Adrenal gland (tissue), 12 donors: ENCODE results near the gene ARHGAP8. TPM values are rescaled to one million over a fixed set of nuclear protein-coding genes. Genes with fewer than 3 reads are reported as not detected.

Source experiments
- DNase-seq, 7 donors: peaks; one replicate each; pipeline ENCODE4 v3.0.0-alpha.2; 2019 to 2020
- H3K27ac ChIP-seq, 5 donors: fragments of 200-600 bp; sonication (generic) in 4 of 5; 1 replicate in 3 of 5; 2 replicates in 2 of 5; pipeline versions ENCODE4 v1.5.1 to v1.8.0; 2016 to 2020; ENCODE audit warnings: mild to moderate bottlenecking in 1 of 5
- H3K27me3 ChIP-seq: fragments of 200-600 bp; 2 replicates; pipeline ENCODE4 v1.8.0; 2021
- H3K36me3 ChIP-seq, 2 donors: fragments of 200-600 bp; replicated peaks in 1 of 2; 1 replicate in 1 of 2; 2 replicates in 1 of 2; pipeline versions ENCODE4 v1.5.1 to v1.8.0; 2018 to 2022
- H3K4me1 ChIP-seq, 2 donors: fragments of 200-600 bp; replicated peaks in 1 of 2; 1 replicate in 1 of 2; 2 replicates in 1 of 2; pipeline versions ENCODE4 v1.5.1 to v1.8.0; 2018 to 2021
- H3K4me3 ChIP-seq, 4 donors: fragments of 200-600 bp; sonication (generic) in 3 of 4; one replicate each; pipeline ENCODE4 v1.5.1; 2016 to 2018
- H3K9me3 ChIP-seq, 3 donors: fragments of 200-600 bp; sonication (generic) in 1 of 3; replicated peaks in 1 of 3; 1 replicate in 2 of 3; 2 replicates in 1 of 3; pipeline versions ENCODE4 v1.5.1 to v1.8.0; 2016 to 2021
- POLR2A ChIP-seq, 2 donors: fragments of 450-650 bp; IDR thresholded peaks; one replicate each; pipeline ENCODE4 v1.6.1; 2017; ENCODE audit warnings: antibody characterized with exemption in 2 of 2, mild to moderate bottlenecking in 2 of 2, moderate library complexity in 1 of 2
- WGBS, 4 donors: extraction: QIAGEN DNeasy Blood & Tissue Kit in 2 of 4; methylation state at CpG; one replicate each; pipeline versions ENCODE4 v1.1.5 to v1.1.7; 2013 to 2017; 5-methylcytosine and 5-hydroxymethylcytosine counted together
- intact Hi-C, 2 donors: fragments of 100-400 bp; cut with DNase I; formaldehyde crosslinking; loops; one replicate each; pipeline versions ENCODE4 v1.14.1 to v1.15.0; 2022 to 2023
- polyA plus RNA-seq, 3 donors: library from polyadenylated mRNA; stranded (reverse); fragments of 200-250 nt in 2 of 3; fragments of 350-450 nt in 1 of 3; fragmentation: Illumina TruSeq in 1 of 3; extraction: RNeasy Lipid Tissue Mini Kit (QIAGEN cat#74804) in 1 of 3; gene quantifications; one replicate each; pipeline ENCODE4 v1.2.3, GENCODE V29; 2013 to 2014
- total RNA-seq, 9 donors: library from RNA; depleted of rRNA in 4 of 9; stranded (reverse); fragments of >200 nt in 4 of 9; fragments of 120-200 nt in 1 of 9; fragmentation: NEBNext Ultra II Directional in 1 of 9; extraction: Animal tissue kit (Norgen Biotek cat#: 25700) in 1 of 9; gene quantifications; one replicate each; pipeline versions ENCODE4 v1.1.0 to v1.2.4, GENCODE V29; 2013 to 2023
- TF ChIP-seq, protein P1 (sequence below), 6 experiments: fragments of 450-650 bp in 4 of 6; fragments of 200-600 bp in 2 of 6; sonication (generic) in 1 of 6; IDR thresholded peaks; 1 replicate in 5 of 6; 2 replicates in 1 of 6; pipeline versions ENCODE4 v1.5.1 to v1.8.0; 2016 to 2021; ENCODE audit warnings: antibody characterized with exemption in 6 of 6, mild to moderate bottlenecking in 2 of 6, moderate library complexity in 1 of 6
- donor health status: healthy with polysubstance abuse.
- donor health status: Bipolar disorder and iron deficiency.
- donor health status: DM: yes; HTN: yes; CAD: no.
- donor health status: DM: no; HTN: no; CAD: no.
- donor health status: DM: no; HTN: no; CAD: no.
- donor health status: DM: yes; HTN: yes; CAD: no.

Gene ARHGAP8
- total and polyA plus RNA-seq, 12 donors, result 0.12 to 17.8 (median 1.1) TPM

DNA sequence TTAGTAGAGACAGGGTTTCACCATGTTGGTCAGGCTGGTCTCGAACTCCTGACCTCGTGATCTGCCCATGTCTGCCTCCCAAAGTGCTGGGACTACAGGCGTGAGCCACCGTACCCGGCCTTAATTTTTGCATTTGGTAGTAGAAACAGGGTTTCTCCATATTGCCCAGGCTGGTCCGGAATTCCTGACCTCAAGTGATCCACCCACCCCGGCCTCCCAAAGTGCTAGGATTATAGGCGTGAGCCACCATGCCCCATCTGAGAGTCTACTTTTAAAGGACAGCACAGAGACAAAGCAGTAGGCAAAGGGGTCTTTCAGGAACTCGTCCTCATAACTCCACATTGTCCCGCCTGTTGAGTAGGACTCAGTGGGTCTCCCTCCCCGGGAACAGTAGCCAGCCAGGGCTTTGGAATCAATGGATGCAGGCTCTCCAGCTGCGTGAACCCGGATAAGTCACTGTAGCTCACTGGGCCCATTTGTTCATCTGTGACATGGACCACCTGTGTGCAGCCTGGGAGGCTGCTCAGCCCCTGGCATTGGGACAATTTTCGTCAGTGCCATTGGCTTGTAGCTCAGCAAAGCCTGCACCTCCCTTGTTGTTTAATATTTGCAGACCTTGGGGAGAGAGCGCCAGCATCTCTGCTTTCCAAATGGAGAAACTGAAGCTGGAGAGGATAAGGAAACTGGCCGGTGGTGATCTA is 86.1 kb downstream of the ARHGAP8 start:
- Histone ChIP-seq H3K9me3 (no peaks in the 10 kb centered on the region), H3K4me1 (no peaks in the 10 kb centered on the region), H3K27ac (no peak overlapping the region), H3K36me3 (no peaks in the 10 kb centered on the region), H3K27me3 (no peaks in the 10 kb centered on the region), H3K4me3 (no peak overlapping the region)
- TF ChIP-seq, protein P1, sequence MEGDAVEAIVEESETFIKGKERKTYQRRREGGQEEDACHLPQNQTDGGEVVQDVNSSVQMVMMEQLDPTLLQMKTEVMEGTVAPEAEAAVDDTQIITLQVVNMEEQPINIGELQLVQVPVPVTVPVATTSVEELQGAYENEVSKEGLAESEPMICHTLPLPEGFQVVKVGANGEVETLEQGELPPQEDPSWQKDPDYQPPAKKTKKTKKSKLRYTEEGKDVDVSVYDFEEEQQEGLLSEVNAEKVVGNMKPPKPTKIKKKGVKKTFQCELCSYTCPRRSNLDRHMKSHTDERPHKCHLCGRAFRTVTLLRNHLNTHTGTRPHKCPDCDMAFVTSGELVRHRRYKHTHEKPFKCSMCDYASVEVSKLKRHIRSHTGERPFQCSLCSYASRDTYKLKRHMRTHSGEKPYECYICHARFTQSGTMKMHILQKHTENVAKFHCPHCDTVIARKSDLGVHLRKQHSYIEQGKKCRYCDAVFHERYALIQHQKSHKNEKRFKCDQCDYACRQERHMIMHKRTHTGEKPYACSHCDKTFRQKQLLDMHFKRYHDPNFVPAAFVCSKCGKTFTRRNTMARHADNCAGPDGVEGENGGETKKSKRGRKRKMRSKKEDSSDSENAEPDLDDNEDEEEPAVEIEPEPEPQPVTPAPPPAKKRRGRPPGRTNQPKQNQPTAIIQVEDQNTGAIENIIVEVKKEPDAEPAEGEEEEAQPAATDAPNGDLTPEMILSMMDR (IDR thresholded peaks at IDR 0.05), result no peak
- intact Hi-C loops, result no loop called here
- WGBS, 4 donors, result 76 to 82% (median 78%) methylated on average over 13 to 16 of the region's 16 CpGs
- no peak for DNase-seq

DNA sequence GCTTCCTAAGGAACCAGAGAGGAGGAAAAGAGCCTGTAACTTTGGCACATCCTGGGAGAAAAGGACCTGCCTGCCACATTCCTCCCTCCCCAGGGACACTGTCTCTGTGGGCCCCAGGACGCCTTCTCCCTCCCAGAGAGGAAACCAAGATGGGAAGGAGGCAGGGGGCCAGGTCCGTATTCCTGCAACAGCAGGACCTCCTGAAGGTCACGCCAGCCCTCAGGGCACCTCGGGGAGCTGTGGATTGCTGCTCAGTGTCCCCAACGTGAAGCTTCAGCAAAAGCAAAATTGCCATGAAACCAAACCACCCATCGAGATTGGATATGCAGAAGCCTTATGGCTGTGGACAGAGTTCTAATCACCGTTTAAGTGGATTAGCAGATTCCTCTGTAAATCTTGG is 86.7 kb downstream of the ARHGAP8 start:
- 62 to 75% (median 69%) methylated on average over 5 to 7 of the region's 7 CpGs for WGBS, 4 donors
- TF ChIP-seq POLR2A (IDR thresholded peaks at IDR 0.05), result no peak
- TF ChIP-seq, protein P1 (IDR thresholded peaks at IDR 0.05), result no peak
- Histone ChIP-seq H3K27me3 (no peaks in the 10 kb centered on the region), H3K27ac (no peak overlapping the region), H3K9me3 (no peaks in the 10 kb centered on the region), H3K4me3 (no peak overlapping the region), H3K4me1 (no peaks in the 10 kb centered on the region), H3K36me3 (no peaks in the 10 kb centered on the region)
- no peak for DNase-seq
- intact Hi-C loops, result no loop called here

DNA sequence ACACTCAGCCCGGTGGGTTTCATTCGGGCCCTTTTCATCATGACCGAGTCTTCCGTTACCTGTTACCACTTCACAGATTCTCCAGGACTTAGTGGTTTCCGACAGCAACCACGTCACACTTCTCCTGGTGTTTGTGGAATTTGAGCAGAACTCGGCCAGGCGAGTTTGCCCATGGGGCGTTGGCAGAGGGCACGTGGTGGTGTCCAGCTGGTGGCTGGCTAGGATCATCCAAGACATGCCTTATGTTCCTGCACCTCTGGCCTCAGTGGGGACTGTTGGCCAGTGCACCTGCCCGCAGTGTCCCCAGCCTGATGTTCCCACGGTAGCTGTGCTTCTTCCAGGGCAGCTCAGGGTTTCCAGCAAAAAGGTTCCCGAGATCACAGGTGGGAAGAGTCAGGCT is 87.3 kb downstream of the ARHGAP8 start:
- no peak for DNase-seq
- H3K36me3 ChIP-seq, result no peaks in the 10 kb centered on the region
- H3K4me1 ChIP-seq, result no peaks in the 10 kb centered on the region
- H3K9me3 ChIP-seq, result no peaks in the 10 kb centered on the region
- no peak for TF ChIP-seq POLR2A (IDR thresholded peaks at IDR 0.05)
- TF ChIP-seq, protein P1 (IDR thresholded peaks at IDR 0.05), result no peak
- H3K4me3 ChIP-seq, result no peak overlapping the region
- no peaks in the 10 kb centered on the region for H3K27me3 ChIP-seq
- 83 to 89% (median 88%) methylated on average over 13 of the region's 13 CpGs for WGBS, 4 donors
- intact Hi-C loops, result no loop called here
- no peak overlapping the region for H3K27ac ChIP-seq

DNA sequence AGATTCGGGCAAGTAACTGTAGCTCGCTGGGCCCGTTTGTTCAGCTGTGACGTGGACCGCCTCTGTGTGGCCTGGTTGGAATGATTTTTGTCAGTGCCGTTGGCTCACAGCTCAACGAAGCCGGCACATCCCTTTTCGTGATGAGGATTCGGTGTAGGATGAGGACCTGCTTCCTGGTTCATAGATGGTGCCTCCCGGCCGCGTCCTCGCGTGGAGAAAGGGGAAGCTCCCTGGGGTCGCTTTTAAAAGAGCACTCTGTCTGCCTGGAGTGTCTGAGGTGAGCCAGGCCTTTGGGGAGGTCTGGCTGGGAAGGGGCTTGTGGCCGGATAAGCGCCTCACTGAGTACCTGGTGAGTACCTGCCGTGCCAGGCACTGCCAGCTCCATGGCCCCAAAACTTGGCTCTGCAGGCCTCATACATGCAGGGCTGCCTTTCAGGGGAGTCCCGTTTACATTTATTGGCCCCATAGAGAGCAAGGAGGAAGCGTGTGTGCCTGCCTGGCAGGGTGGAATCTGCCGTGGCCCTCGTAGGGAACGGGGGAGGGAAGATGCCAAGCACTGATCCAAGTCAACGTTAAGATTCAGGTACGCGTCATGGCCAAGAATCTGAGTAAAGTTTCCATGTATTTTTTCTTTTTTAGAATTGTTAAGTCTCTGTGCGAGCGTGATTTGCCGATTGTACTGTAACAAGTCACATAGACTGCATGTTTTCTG is 88.4 kb downstream of the ARHGAP8 start:
- no peak overlapping the region for H3K4me3 ChIP-seq
- no peaks in the 10 kb centered on the region for H3K27me3 ChIP-seq
- H3K27ac ChIP-seq, result no peak overlapping the region
- no peak for TF ChIP-seq POLR2A (IDR thresholded peaks at IDR 0.05)
- TF ChIP-seq, protein P1 (IDR thresholded peaks at IDR 0.05), result no peak
- no peaks in the 10 kb centered on the region for H3K36me3 ChIP-seq
- no peaks in the 10 kb centered on the region for H3K9me3 ChIP-seq
- DNase-seq, result no peak
- no peaks in the 10 kb centered on the region for H3K4me1 ChIP-seq
- intact Hi-C loops, result no loop called here
- 80 to 85% (median 83%) methylated on average over 23 to 30 of the region's 30 CpGs for WGBS, 4 donors
